Measurements from ENCODE around the gene PCDHB4.
A peak's percentile ranks its signal among the peaks of the same experiment; 100 is the strongest.

Gene PCDHB4

GRCh38 chr5:141121563-141121962, at the start of gene PCDHB4:
TSS of gene PCDHB4 (plus strand) at chr5:141121818. CDS start at chr5:141121999, 181 bp downstream.
- TF ChIP-seq, protein P1, sequence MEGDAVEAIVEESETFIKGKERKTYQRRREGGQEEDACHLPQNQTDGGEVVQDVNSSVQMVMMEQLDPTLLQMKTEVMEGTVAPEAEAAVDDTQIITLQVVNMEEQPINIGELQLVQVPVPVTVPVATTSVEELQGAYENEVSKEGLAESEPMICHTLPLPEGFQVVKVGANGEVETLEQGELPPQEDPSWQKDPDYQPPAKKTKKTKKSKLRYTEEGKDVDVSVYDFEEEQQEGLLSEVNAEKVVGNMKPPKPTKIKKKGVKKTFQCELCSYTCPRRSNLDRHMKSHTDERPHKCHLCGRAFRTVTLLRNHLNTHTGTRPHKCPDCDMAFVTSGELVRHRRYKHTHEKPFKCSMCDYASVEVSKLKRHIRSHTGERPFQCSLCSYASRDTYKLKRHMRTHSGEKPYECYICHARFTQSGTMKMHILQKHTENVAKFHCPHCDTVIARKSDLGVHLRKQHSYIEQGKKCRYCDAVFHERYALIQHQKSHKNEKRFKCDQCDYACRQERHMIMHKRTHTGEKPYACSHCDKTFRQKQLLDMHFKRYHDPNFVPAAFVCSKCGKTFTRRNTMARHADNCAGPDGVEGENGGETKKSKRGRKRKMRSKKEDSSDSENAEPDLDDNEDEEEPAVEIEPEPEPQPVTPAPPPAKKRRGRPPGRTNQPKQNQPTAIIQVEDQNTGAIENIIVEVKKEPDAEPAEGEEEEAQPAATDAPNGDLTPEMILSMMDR (IDR thresholded peaks at IDR 0.05), result peak; percentile 65

DNA sequence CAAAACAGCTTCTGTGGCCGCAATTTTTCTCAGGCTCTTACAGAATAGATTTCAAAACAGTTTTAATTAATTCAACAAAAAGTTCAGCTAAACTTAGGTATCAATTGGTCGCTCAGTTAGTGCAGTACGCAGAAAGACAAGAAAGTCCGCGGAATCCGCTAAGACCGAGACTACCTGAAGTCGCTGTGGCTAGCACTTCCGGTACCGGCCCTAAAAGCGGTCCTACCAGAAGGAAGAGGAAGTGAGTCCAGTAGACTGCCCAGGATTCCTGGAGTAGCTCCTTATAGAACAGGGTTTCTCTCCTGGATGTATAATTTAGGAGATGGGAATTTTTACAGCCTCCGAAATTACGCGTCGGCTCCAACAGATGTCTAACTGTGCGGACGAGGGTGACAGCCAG, 43.8 kb upstream of the PCDHB4 start:
- TF ChIP-seq, protein P1 (IDR thresholded peaks at IDR 0.05), result no peak

DNA sequence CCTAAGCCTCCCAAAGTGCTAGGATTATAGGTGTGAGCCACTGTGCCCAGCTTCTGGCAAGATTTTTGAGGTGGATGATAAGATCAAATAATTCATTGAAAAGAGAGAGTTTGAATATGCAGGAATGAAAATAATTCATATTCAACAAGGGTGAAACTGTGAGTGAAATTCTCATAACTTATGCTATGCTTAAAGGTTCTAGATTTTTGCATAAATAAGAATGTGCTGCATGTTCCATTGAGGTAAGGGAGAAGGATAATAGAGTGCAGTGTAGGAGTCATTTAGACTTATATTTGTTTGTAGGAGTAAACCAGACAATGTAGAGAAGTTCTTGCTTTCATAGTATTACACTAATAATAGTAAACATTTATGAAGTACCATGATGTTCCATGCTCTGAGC, 39.4 kb upstream of the PCDHB4 start:
- TF ChIP-seq, protein P1 (IDR thresholded peaks at IDR 0.05), result no peak

DNA sequence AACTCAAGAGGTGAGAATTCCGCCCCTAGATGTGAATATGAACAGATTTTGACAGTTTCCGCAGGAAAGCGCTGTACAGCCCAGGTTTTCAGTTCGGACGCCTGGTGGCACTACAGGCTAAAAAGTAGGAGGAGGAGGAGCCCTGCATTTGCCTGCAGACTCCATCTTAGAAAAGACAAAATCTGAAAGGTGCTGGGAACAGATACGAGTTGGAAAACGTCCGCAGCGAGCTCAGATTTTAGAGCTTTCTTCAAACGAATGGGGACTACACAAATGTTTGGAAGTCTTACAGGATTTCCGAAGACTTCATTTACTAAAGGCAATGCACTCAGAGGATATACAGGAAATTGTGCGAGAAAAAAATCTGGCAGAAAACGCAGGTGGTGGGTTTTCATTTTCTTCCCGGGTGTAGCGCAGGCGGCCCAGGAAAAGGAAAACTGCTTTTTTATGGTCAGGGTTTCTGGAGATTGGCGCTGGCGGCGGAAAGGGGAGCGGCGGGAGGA, 37.1 kb upstream of the PCDHB4 start:
- TF ChIP-seq, protein P1 (IDR thresholded peaks at IDR 0.05), result peak; percentile 73

DNA sequence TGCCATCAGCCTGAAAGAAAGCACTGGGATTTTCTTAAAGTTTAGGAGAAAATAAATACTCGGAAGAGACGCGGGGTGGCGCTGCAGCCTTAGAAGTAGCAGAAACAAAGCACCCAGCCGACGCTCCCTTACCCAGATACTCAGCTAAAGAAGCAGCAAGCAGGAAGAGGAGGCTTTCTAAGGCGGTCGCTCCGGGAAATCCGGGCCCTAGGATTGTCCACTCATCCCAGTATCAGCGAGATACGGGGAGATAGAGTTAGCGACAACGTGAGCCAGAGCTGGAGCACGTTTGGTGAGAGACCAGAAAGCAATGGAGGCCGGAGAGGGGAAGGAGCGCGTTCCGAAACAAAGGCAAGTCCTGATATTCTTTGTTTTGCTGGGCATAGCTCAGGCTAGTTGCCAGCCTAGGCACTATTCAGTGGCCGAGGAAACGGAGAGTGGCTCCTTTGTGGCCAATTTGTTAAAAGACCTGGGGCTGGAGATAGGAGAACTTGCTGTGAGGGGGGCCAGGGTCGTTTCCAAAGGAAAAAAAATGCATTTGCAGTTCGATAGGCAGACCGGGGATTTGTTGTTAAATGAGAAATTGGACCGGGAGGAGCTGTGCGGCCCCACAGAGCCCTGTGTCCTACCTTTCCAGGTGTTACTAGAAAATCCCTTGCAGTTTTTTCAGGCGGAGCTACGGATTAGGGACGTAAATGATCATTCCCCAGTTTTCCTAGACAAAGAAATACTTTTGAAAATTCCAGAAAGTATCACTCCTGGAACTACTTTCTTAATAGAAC, 26.9 kb upstream of the PCDHB4 start, which contains the start of gene PCDHB2:
TSS of gene PCDHB2 (plus strand) at position 135 of the 782 bp plus-strand sequence. CDS start at position 311, 176 bp downstream.
- TF ChIP-seq, protein P1 (IDR thresholded peaks at IDR 0.05), result peak; percentile 61

DNA sequence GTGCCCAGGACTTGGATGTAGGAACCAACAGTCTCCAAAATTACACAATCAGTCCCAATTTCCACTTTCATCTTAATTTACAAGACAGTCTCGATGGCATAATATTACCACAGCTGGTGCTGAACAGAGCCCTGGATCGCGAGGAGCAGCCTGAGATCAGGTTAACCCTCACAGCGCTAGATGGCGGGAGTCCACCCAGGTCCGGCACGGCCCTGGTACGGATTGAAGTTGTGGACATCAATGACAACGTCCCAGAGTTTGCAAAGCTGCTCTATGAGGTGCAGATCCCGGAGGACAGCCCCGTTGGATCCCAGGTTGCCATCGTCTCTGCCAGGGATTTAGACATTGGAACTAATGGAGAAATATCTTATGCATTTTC, 26.4 kb upstream of the PCDHB4 start:
- TF ChIP-seq, protein P1 (IDR thresholded peaks at IDR 0.05), result no peak

DNA sequence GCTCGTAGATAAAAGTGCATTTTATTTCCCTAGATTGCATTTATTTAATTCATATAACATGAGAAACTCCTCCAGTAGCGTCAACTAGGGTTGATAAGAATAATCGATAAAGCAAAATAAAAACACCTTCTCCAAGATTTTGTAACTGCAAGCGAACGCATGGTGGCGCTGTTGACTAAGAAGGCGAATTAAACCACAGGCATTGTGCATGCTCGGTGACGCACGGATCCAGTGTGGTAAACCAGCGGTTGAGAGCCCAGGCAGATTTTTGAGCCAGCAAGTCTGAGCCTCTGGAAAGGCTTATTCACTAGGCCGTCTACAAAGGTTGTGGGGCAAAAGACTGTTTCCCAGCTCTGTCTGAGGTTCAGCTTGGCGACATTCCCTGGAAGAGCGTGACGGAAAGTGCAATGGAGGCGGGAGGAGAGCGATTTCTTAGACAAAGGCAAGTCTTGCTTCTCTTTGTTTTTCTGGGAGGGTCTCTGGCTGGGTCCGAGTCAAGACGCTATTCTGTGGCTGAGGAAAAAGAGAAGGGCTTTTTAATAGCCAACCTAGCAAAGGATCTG, 21.3 kb upstream of the PCDHB4 start, which contains the start of gene PCDHB3:
TSS of gene PCDHB3 (plus strand) at position 231 of the 563 bp plus-strand sequence. CDS start at position 408, 177 bp downstream.
- TF ChIP-seq, protein P1 (IDR thresholded peaks at IDR 0.05), result peak; percentile 51
